K562 (cell line): Measurements from ENCODE around the gene PI4K2A. TPM values are rescaled to one million over a fixed set of nuclear protein-coding genes. Genes with fewer than 3 reads are reported as not detected.

Source experiments
- ATAC-seq: fragments of 200-7000 bp; cut with Tn5 transposase; 3 replicates; pipeline ENCODE4 v1.9.1; 2020; ENCODE audit warnings: moderate library complexity
- BruUV-seq: library from RNA; stranded (reverse); fragments of 400-500 nt; replicated peaks from 2 replicates; lab custom pipeline; 2021; lab: Mats Ljungman, UMichigan
- CTCF ChIA-PET: fragments of 300-600 bp; formaldehyde crosslinking; extraction: SDS; loops from one replicate; lab custom pipeline; 2021; ENCODE audit warnings: low intra/inter-chr PET ratio; lab: Yijun Ruan, JAX
- POLR2A ChIA-PET: fragments of 300-600, 350-650 bp; sonication (Branson Sonifier 250); formaldehyde crosslinking; extraction: SDS; loops from one replicate; lab custom pipeline; 2021; ENCODE audit warnings: antibody characterized with exemption, inconsistent platforms; lab: Yijun Ruan, JAX
- DNase-seq, 4 experiments: peaks; one replicate each; pipeline versions ENCODE4 v3.0.0 to v3.0.0-alpha.2; 2011 to 2018; ENCODE audit warnings: low spot score in 3 of 4, mixed read lengths in 3 of 4; ENCODE audit errors: extremely low read depth in 1 of 4
- FAIRE-seq: peaks from 2 replicates; lab custom pipeline; 2011; peaks lifted over from hg19 to GRCh38; lab: Jason Lieb, UNC
- H2AFZ ChIP-seq: 2 replicates; pipeline ENCODE4 v1.6.0; 2011; ENCODE audit warnings: low read depth, low read length, control low read depth, inconsistent platforms
- H3K27ac ChIP-seq: fragments of 200-600 bp; 3 replicates; pipeline ENCODE4 v1.8.0; 2011; ENCODE audit warnings: low read depth, mild to moderate bottlenecking, control low read depth, inconsistent platforms, low read length, moderate library complexity, mixed read lengths; ENCODE audit errors: extremely low read depth
- H3K27me3 ChIP-seq, 2 experiments: fragments of 300-600 bp in 1 of 2; 2 replicates in 1 of 2; 3 replicates in 1 of 2; pipeline versions ENCODE4 v1.6.0 to v1.8.0; 2011; ENCODE audit warnings: inconsistent platforms in 2 of 2, low read length in 2 of 2, mild to moderate bottlenecking in 1 of 2, mixed read lengths in 1 of 2, moderate library complexity in 1 of 2; ENCODE audit not compliant: control insufficient read depth in 2 of 2, insufficient read depth in 2 of 2
- H3K36me3 ChIP-seq: fragments of 300-600 bp; 3 replicates; pipeline ENCODE4 v1.8.0; 2011; ENCODE audit warnings: mild to moderate bottlenecking, low read length, inconsistent platforms; ENCODE audit not compliant: control insufficient read depth, insufficient read depth
- H3K4me1 ChIP-seq, 2 experiments: fragments of 200-600 bp in 1 of 2; replicated peaks in 1 of 2; 2 replicates in 1 of 2; 3 replicates in 1 of 2; pipeline versions ENCODE4 v1.5.1 to v1.8.0; 2011; ENCODE audit warnings: inconsistent platforms in 2 of 2, low read length in 2 of 2, mild to moderate bottlenecking in 1 of 2, mixed read lengths in 1 of 2, moderate library complexity in 1 of 2; ENCODE audit not compliant: control insufficient read depth in 2 of 2, insufficient read depth in 2 of 2
- H3K4me2 ChIP-seq: 2 replicates; pipeline ENCODE4 v1.6.1; 2011; ENCODE audit warnings: low read length, control low read depth, inconsistent platforms, mixed read lengths; ENCODE audit not compliant: insufficient read depth
- H3K4me3 ChIP-seq: fragments of 200-600 bp; sonication (generic), shearing (Covaris generic); 2 replicates; pipeline ENCODE4 v1.5.1; 2016; ENCODE audit warnings: control low read depth, inconsistent platforms
- H3K79me2 ChIP-seq: fragments of 200-600 bp; 3 replicates; pipeline ENCODE4 v1.8.0; 2011; ENCODE audit warnings: low read length, inconsistent platforms; ENCODE audit not compliant: control insufficient read depth, insufficient read depth
- H3K9ac ChIP-seq, 2 experiments: 2 replicates each; pipeline versions ENCODE4 v1.6.0 to v1.6.1; 2011; ENCODE audit warnings: low read depth in 2 of 2, low read length in 2 of 2, control low read depth in 1 of 2, inconsistent platforms in 1 of 2, mild to moderate bottlenecking in 1 of 2, mixed read lengths in 1 of 2; ENCODE audit not compliant: insufficient read depth in 1 of 2
- H3K9me1 ChIP-seq: one replicate; pipeline ENCODE4 v1.6.0; 2011; ENCODE audit warnings: inconsistent platforms, mild to moderate bottlenecking, low read length, moderate library complexity; ENCODE audit not compliant: control insufficient read depth, insufficient read depth
- H3K9me3 ChIP-seq: replicated peaks from 2 replicates; pipeline ENCODE4 v1.5.1; 2011; ENCODE audit warnings: low read depth, low read length, inconsistent platforms; ENCODE audit not compliant: control insufficient read depth, insufficient read depth
- H4K20me1 ChIP-seq: replicated peaks from 2 replicates; pipeline ENCODE4 v1.6.1; 2011; ENCODE audit warnings: low read length, inconsistent platforms, mixed read lengths; ENCODE audit not compliant: control insufficient read depth, insufficient read depth
- CREM ChIP-seq: IDR thresholded peaks from 2 replicates; pipeline ENCODE4 v1.6.1; 2014; ENCODE audit warnings: antibody characterized with exemption, low read depth
- FOXA3 ChIP-seq, 2 experiments: fragments of 450-650 bp in 1 of 2; sonication (generic) in 1 of 2; formaldehyde crosslinking; IDR thresholded peaks in 1 of 2; conservative IDR thresholded peaks in 1 of 2; 2 replicates each; pipeline versions ENCODE4 v1.4.0 to v1.8.0; 2020 to 2022; ENCODE audit warnings: mild to moderate bottlenecking in 2 of 2, missing genetic modification reagents in 1 of 2
- HNRNPK ChIP-seq: fragments of 200-400 bp; formaldehyde crosslinking; IDR thresholded peaks from one replicate; pipeline ENCODE4 v1.6.1; 2018; ENCODE audit warnings: mild to moderate bottlenecking, low read depth, low read length; ENCODE audit not compliant: poor library complexity, severe bottlenecking
- HSF4 ChIP-seq: fragments of 250-450 bp; sonication (Bioruptor Pico); IDR thresholded peaks from 2 replicates; pipeline ENCODE4 v2.1.2; 2022; ENCODE audit warnings: mild to moderate bottlenecking, moderate library complexity, borderline replicate concordance
- IRF1 ChIP-seq: sonication (generic); formaldehyde crosslinking; IDR thresholded peaks from 2 replicates; pipeline ENCODE4 v1.8.0; 2022; ENCODE audit warnings: missing genetic modification reagents, mild to moderate bottlenecking, borderline replicate concordance
- KLF1 ChIP-seq: fragments of 450-650 bp; IDR thresholded peaks from 2 replicates; pipeline ENCODE4 v1.6.1; 2016; ENCODE audit warnings: missing genetic modification characterization, missing compliant biosample characterization
- MCM3 ChIP-seq: fragments of 450-650 bp; IDR thresholded peaks from 2 replicates; pipeline ENCODE4 v1.6.1; 2016
- MYBL2 ChIP-seq, 2 experiments: fragments of 450-650 bp in 1 of 2; sonication (generic) in 1 of 2; formaldehyde crosslinking in 1 of 2; IDR thresholded peaks; 2 replicates each; pipeline versions ENCODE4 v1.6.1 to v1.8.1; 2017 to 2022; ENCODE audit warnings: borderline replicate concordance in 1 of 2, inconsistent platforms in 1 of 2, low read depth in 1 of 2, mild to moderate bottlenecking in 1 of 2, missing genetic modification reagents in 1 of 2, moderate library complexity in 1 of 2
- NELFE ChIP-seq: IDR thresholded peaks from 2 replicates; pipeline ENCODE4 v1.6.1; 2011; ENCODE audit warnings: mild to moderate bottlenecking; ENCODE audit not compliant: insufficient read depth, insufficient read length
- POLR2AphosphoS5 ChIP-seq: IDR thresholded peaks from 2 replicates; pipeline ENCODE4 v1.6.1; 2011; ENCODE audit warnings: mild to moderate bottlenecking, low read depth, low read length, moderate library complexity; ENCODE audit not compliant: control insufficient read depth, insufficient read depth
- RFX7 ChIP-seq: fragments of 250-450 bp; sonication (Bioruptor Pico); IDR thresholded peaks from 2 replicates; pipeline ENCODE4 v1.5.1; 2021; ENCODE audit warnings: mild to moderate bottlenecking
- SRSF1 ChIP-seq: fragments of 200-400 bp; formaldehyde crosslinking; IDR thresholded peaks from 2 replicates; pipeline ENCODE4 v1.6.1; 2017; ENCODE audit warnings: mild to moderate bottlenecking, low read depth, low read length, moderate library complexity
- U2AF2 ChIP-seq: fragments of 200-400 bp; formaldehyde crosslinking; optimal IDR thresholded peaks from 2 replicates; pipeline ENCODE3; 2017; ENCODE audit warnings: low read depth, mild to moderate bottlenecking, low read length
- ZNF133 ChIP-seq: fragments of 250-450 bp; sonication (Bioruptor Pico); IDR thresholded peaks from 2 replicates; pipeline ENCODE4 v1.4.0; 2020; ENCODE audit warnings: mild to moderate bottlenecking
- ZNF24 ChIP-seq: fragments of 450-650 bp; IDR thresholded peaks from 2 replicates; pipeline ENCODE4 v1.6.1; 2016
- ZNF586 ChIP-seq: fragments of 450-650 bp; formaldehyde crosslinking; conservative IDR thresholded peaks from 2 replicates; pipeline ENCODE4 v1.4.0; 2020; ENCODE audit warnings: mild to moderate bottlenecking, moderate library complexity
- ZNF589 ChIP-seq: fragments of 200-800 bp; sonication (Bioruptor generic); IDR thresholded peaks from 2 replicates; pipeline ENCODE4 v1.6.1; 2016; ENCODE audit warnings: low read depth, missing genetic modification characterization, missing compliant biosample characterization
- ZNF696 ChIP-seq: fragments of 250-450 bp; sonication (Bioruptor Pico); conservative IDR thresholded peaks from 2 replicates; pipeline ENCODE4 v1.4.0; 2020; ENCODE audit warnings: mild to moderate bottlenecking, moderate library complexity
- WGBS: fragments of 100-300 bp; shearing (Covaris generic); methylation state at CpG from one replicate; pipeline ENCODE4 v1.1.6; 2016; ENCODE audit warnings: low coverage, mixed read lengths; ENCODE audit not compliant: insufficient coverage; ENCODE audit errors: missing lambda C conversion rate; 5-methylcytosine and 5-hydroxymethylcytosine counted together
- in situ Hi-C: fragments of 300-500 bp; cut with MboI; formaldehyde crosslinking; loops from 4 replicates; pipeline ENCODE4 v1.15.0; 2018; ENCODE audit warnings: inconsistent platforms, mixed read lengths
- intact Hi-C: fragments of 100-400 bp; cut with micrococcal nuclease; formaldehyde crosslinking; loops from 2 replicates; pipeline ENCODE4 v1.14.2; 2022
- polyA plus RNA-seq, 8 experiments: library from polyadenylated mRNA; depleted of rRNA in 4 of 8; stranded (reverse) in 5 of 8; unstranded in 3 of 8; fragments of >200 nt; fragmentation: Nextera tagmentation in 2 of 8; fragmentation: Illumina TruSeq in 1 of 8; extraction: Ambion mirVana in 2 of 8; extraction: Trizol in 1 of 8; gene quantifications; 2 replicates each; pipeline versions ENCODE4 v1.2.1 to v1.2.3, GENCODE V29; 2011 to 2014; ENCODE audit warnings: inconsistent platforms in 1 of 8, missing spikeins in 1 of 8
- total RNA-seq, 7 experiments: library from RNA; depleted of rRNA in 6 of 7; stranded (reverse); fragments of >200 nt in 6 of 7; fragmentation: Illumina TruSeq in 2 of 7; extraction: Trizol in 2 of 7; gene quantifications; 2 replicates each; pipeline versions ENCODE4 v1.2.1 to v1.2.3, GENCODE V29; 2011 to 2021; ENCODE audit warnings: low replicate concordance in 1 of 7
- TF ChIP-seq, protein P1 (sequence below), 2 experiments: fragments of 450-650 bp in 1 of 2; IDR thresholded peaks; 2 replicates each; pipeline ENCODE4 v1.6.1; 2011 to 2017; ENCODE audit warnings: low read depth in 2 of 2, antibody characterized with exemption in 1 of 2, borderline replicate concordance in 1 of 2, low read length in 1 of 2, mild to moderate bottlenecking in 1 of 2, mixed read lengths in 1 of 2; ENCODE audit not compliant: control insufficient read depth in 1 of 2

PI4K2A gene
- total and polyA plus RNA-seq, 9 of the 15 experiments (the other 6 are each of a cell fraction or from before 2014, with no cell fraction given) = 4.4 to 28.4 (median 16.5) TPM

DNA sequence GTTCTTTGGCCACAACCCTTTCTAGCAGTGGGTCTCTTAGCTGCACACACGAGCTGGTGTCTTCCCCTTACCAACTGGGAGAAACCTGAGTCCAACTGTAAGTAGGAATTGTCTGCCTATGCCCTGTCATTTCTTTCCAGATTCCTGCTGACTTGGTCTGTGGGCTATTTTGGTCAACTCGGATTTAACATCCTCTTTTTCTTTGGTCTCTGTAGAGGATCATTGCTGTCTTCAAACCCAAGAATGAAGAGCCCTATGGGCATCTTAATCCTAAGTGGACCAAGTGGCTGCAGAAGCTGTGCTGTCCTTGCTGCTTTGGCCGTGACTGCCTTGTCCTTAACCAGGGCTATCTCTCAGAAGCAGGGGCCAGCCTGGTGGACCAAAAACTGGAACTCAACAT lies 10.3 kb downstream of the PI4K2A start:
- FAIRE-seq (no peak), ATAC-seq (no peak), DNase-seq (no peak)
- 40% methylated on average over 3 of the region's 3 CpGs for WGBS
- H3K4me3 ChIP-seq = no peak overlapping the region
- ChIA-PET CTCF (no interaction called here), POLR2A (interaction anchor here (0.6 kb wide), 1 partner anchor 515 kb away, joined by 3 read pairs; no protein-coding TSS in a partner anchor)
- H3K27me3 ChIP-seq = no peaks in the 10 kb centered on the region
- no peak for TF ChIP-seq ZNF586 (CRISPR knock-in tag)
- TF ChIP-seq ZNF589 (CRISPR knock-in tag) = no peak
- no peak for TF ChIP-seq MCM3
- no peak for TF ChIP-seq HNRNPK
- TF ChIP-seq POLR2AphosphoS5 = no peak
- no peak for TF ChIP-seq ZNF133 (CRISPR knock-in tag)
- no peak for TF ChIP-seq U2AF2
- TF ChIP-seq KLF1 = no peak
- no peak for TF ChIP-seq IRF1 (CRISPR knock-in tag)
- TF ChIP-seq ZNF696 (CRISPR knock-in tag) = no peak
- TF ChIP-seq ZNF24 = no peak
- TF ChIP-seq HSF4 = no peak
- no peak for TF ChIP-seq CREM
- no peak for TF ChIP-seq MYBL2 (IDR thresholded peaks at IDR 0.05; ENCODE audit: low read depth)
- no peak for TF ChIP-seq MYBL2 (CRISPR knock-in tag; IDR thresholded peaks at IDR 0.05; ENCODE audit: borderline replicate concordance)
- TF ChIP-seq FOXA3 (CRISPR knock-in tag; conservative IDR thresholded peaks at IDR 0.05 in 1 of 2, IDR thresholded peaks at IDR 0.05 in 1 of 2) = no peak
- no peak for TF ChIP-seq RFX7 (CRISPR knock-in tag)
- TF ChIP-seq NELFE = no peak
- TF ChIP-seq, protein P1, sequence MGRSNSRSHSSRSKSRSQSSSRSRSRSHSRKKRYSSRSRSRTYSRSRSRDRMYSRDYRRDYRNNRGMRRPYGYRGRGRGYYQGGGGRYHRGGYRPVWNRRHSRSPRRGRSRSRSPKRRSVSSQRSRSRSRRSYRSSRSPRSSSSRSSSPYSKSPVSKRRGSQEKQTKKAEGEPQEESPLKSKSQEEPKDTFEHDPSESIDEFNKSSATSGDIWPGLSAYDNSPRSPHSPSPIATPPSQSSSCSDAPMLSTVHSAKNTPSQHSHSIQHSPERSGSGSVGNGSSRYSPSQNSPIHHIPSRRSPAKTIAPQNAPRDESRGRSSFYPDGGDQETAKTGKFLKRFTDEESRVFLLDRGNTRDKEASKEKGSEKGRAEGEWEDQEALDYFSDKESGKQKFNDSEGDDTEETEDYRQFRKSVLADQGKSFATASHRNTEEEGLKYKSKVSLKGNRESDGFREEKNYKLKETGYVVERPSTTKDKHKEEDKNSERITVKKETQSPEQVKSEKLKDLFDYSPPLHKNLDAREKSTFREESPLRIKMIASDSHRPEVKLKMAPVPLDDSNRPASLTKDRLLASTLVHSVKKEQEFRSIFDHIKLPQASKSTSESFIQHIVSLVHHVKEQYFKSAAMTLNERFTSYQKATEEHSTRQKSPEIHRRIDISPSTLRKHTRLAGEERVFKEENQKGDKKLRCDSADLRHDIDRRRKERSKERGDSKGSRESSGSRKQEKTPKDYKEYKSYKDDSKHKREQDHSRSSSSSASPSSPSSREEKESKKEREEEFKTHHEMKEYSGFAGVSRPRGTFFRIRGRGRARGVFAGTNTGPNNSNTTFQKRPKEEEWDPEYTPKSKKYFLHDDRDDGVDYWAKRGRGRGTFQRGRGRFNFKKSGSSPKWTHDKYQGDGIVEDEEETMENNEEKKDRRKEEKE (IDR thresholded peaks at IDR 0.05; ENCODE audit: borderline replicate concordance in 1 of 2, control insufficient read depth in 1 of 2, low read depth in 2 of 2, low read length in 1 of 2) = no peak
- no peak for TF ChIP-seq SRSF1
- no peaks in the 10 kb centered on the region for H3K9me1 ChIP-seq
- H2AFZ ChIP-seq = no peak overlapping the region
- H3K79me2 ChIP-seq = peaks cover 59% of the 10 kb centered on the region
- intact Hi-C loops = no loop called here
- no peaks in the 10 kb centered on the region for H4K20me1 ChIP-seq
- in situ Hi-C loops = no loop called here
- peaks cover 59% of the 10 kb centered on the region for H3K36me3 ChIP-seq
- H3K9ac ChIP-seq = peak overlapping the region in 1 of 2 experiments; percentile 20; a peak in 1 of 4 replicates
- H3K4me2 ChIP-seq = no peak overlapping the region
- peaks cover 15 to 64% of the 10 kb centered on the region in 2 experiments for H3K4me1 ChIP-seq
- BruUV-seq = no TSS peak
- peak overlapping the region; percentile 59; the same call in 1 of the 3 replicates for H3K27ac ChIP-seq
- no peaks in the 10 kb centered on the region for H3K9me3 ChIP-seq
